Neutrophil (primary cell): ENCODE measurements around the gene GCC1.

ENCODE experiments used
- H3K27ac ChIP-seq: fragments of 200-600 bp; sonication (generic); 2 replicates; pipeline ENCODE4 v1.5.1; 2016; ENCODE audit warnings: mild to moderate bottlenecking, moderate library complexity
- H3K27me3 ChIP-seq: fragments of 200-600 bp; sonication (generic); 2 replicates; pipeline ENCODE4 v1.6.0; 2016; ENCODE audit warnings: mild to moderate bottlenecking
- H3K36me3 ChIP-seq: fragments of 200-600 bp; sonication (generic); 2 replicates; pipeline ENCODE4 v1.5.1; 2017
- H3K4me1 ChIP-seq, 2 experiments: fragments of 200-600 bp in 1 of 2; sonication (generic) in 1 of 2; 1 replicate in 1 of 2; 2 replicates in 1 of 2; pipeline versions ENCODE4 v1.5.1 to v1.6.1; 2013 to 2016; ENCODE audit warnings: low read depth in 1 of 2, low read length in 1 of 2, mild to moderate bottlenecking in 1 of 2, moderate library complexity in 1 of 2; ENCODE audit not compliant: control insufficient read depth in 1 of 2, insufficient read depth in 1 of 2
- H3K4me3 ChIP-seq, 2 experiments: fragments of 200-600 bp in 1 of 2; sonication (generic) in 1 of 2; 1 replicate in 1 of 2; 2 replicates in 1 of 2; pipeline ENCODE4 v1.5.1; 2013 to 2016; ENCODE audit warnings: low read depth in 1 of 2, low read length in 1 of 2, mild to moderate bottlenecking in 1 of 2, moderate library complexity in 1 of 2
- H3K9me3 ChIP-seq: fragments of 200-600 bp; sonication (generic); 2 replicates; pipeline ENCODE4 v1.5.1; 2016
- CTCF ChIP-seq: fragments of 200-600 bp; sonication (generic); IDR thresholded peaks from 2 replicates; pipeline ENCODE4 v1.5.1; 2016; ENCODE audit warnings: antibody characterized with exemption

Gene GCC1

GRCh38 chr7:127536741-127537140, 48.7 kb downstream of the GCC1 start:
- Histone ChIP-seq H3K27me3 (peaks cover 59% of the 10 kb centered on the region), H3K4me3 (no peak overlapping the region), H3K27ac (no peak overlapping the region), H3K36me3 (no peaks in the 10 kb centered on the region), H3K4me1 (no peaks in the 10 kb centered on the region), H3K9me3 (no peaks in the 10 kb centered on the region)
- TF ChIP-seq CTCF = no peak

DNA sequence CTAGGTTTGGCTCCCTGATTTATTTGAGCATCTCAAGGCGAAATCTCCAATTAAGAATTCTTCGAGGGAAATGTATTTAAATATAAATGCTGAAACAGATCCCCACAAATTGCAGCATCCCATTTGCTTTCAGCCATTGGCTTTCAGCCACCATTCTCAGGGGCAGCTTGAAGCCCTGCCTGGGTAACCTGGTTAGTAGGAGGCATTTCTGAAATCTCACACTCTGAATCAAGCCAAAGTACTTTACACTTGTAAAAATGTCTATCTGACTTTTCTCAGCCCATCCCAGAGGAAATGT, 49.1 kb downstream of the GCC1 start:
- Histone ChIP-seq H3K9me3 (no peaks in the 10 kb centered on the region), H3K36me3 (no peaks in the 10 kb centered on the region), H3K27me3 (peaks cover 59% of the 10 kb centered on the region), H3K27ac (no peak overlapping the region), H3K4me1 (no peaks in the 10 kb centered on the region), H3K4me3 (no peak overlapping the region)
- TF ChIP-seq CTCF = no peak

DNA sequence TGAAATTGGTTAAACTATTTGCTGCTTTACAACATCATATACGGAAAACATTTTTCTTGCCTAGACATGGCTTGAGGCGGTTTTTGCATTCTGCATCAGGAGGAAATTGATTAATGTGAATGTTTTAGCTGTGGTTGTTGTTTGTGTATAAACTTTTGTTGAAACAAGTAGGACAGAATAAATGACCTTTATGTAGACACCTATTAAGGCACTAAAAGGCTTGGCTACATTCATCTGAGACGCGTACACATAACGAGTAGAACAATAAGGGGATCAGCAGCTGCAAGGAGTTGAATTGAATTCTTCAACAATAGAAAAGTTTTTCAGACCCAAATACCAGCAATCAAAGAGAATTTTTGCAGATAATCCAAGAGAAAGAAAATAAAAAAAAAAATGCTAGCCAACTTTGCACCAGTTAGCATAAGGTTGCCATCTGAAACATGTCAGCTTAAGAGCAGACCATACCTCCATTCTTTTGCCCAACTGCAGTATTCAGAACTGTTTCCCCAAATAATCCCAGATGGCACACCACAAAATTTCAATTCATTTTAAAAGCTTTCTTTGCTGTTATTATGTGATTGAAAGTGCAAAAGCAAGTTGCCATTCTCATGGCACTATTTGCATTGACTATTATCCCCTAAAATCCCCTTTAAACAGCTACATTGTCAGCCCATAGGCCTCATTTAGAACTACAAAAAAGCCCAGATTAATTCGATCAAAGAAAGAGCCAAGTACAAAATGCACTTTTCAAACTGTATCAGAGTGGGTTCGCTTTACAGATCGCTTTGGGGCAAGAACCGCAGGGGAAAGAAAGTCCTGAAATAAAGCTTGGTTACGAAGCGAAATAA, 49.6 kb downstream of the GCC1 start:
- TF ChIP-seq CTCF = no peak

GRCh38 chr7:127534636-127535035, 50.8 kb downstream of the GCC1 start:
- Histone ChIP-seq H3K4me1 (no peaks in the 10 kb centered on the region), H3K36me3 (no peaks in the 10 kb centered on the region), H3K27ac (no peak overlapping the region), H3K9me3 (no peaks in the 10 kb centered on the region), H3K4me3 (no peak overlapping the region), H3K27me3 (peaks cover 62% of the 10 kb centered on the region)
- no peak for TF ChIP-seq CTCF

More for the DNA sequence above, 49.6 kb downstream of the GCC1 start:
- Histone ChIP-seq H3K9me3 (no peaks in the 10 kb centered on the region), H3K36me3 (no peaks in the 10 kb centered on the region), H3K27me3 (peaks cover 59% of the 10 kb centered on the region), H3K4me1 (no peaks in the 10 kb centered on the region), H3K27ac (no peak overlapping the region), H3K4me3 (no peak overlapping the region)

DNA sequence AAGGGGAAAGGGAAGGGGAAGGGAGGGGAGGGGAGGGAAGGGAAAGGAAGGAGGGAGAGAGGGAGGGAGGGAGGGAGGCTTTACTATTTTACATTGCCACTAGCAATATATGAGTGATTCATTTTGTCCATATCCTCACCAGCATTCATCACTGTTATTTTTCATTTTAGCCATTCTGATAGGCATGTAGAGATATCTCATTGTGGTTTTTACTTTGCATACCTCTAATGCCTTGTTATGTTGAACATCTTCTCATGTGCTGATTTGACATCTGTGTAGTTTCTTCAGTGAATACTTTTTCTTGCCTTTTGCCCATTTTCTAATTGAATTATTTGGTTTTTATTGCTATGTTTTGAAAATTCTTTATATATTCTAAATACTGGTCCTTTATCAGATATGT, 52.7 kb downstream of the GCC1 start:
- no peaks in the 10 kb centered on the region for H3K4me1 ChIP-seq
- TF ChIP-seq CTCF = no peak
- H3K27ac ChIP-seq = no peak overlapping the region
- peaks cover 53% of the 10 kb centered on the region for H3K27me3 ChIP-seq
- H3K9me3 ChIP-seq = no peaks in the 10 kb centered on the region
- H3K4me3 ChIP-seq = no peak overlapping the region
- no peaks in the 10 kb centered on the region for H3K36me3 ChIP-seq
